ENCODE measurements around the gene C1QTNF3. TPM values are rescaled to one million over a fixed set of nuclear protein-coding genes. Genes with fewer than 3 reads are reported as not detected.

The C1QTNF3 gene
- total RNA-seq, 4 donors from 2014 or later, result 5.9 to 30.1 (median 8.7) TPM

- no peak overlapping the region for H3K4me3 ChIP-seq
- WGBS, result 75% methylated on average over 5 of the region's 5 CpGs
- TF ChIP-seq EP300 (IDR thresholded peaks at IDR 0.05) (no peak), POLR2A (IDR thresholded peaks at IDR 0.05) (no peak), POLR2AphosphoS5 (IDR thresholded peaks at IDR 0.05) (no peak), CTCF (IDR thresholded peaks at IDR 0.05) (no peak)
- H3K27ac ChIP-seq, result no peak overlapping the region
- H3K4me1 ChIP-seq, result peaks cover 11% of the 10 kb centered on the region
- H3K9me3 ChIP-seq, result no peaks in the 10 kb centered on the region
- DNase-seq (ENCODE audit: low spot score in 2 of 2), result no peak
- H3K27me3 ChIP-seq, result no peaks in the 10 kb centered on the region
- peaks cover 4% of the 10 kb centered on the region for H3K36me3 ChIP-seq
Measured at GRCh38 chr5:34057569-34057968, 14.6 kb upstream of the C1QTNF3 start.

- no peak for DNase-seq (ENCODE audit: low spot score in 2 of 2)
- TF ChIP-seq EP300 (IDR thresholded peaks at IDR 0.05) (no peak), CTCF (IDR thresholded peaks at IDR 0.05) (no peak), POLR2A (IDR thresholded peaks at IDR 0.05) (no peak), POLR2AphosphoS5 (IDR thresholded peaks at IDR 0.05) (no peak)
- Histone ChIP-seq H3K27me3 (no peaks in the 10 kb centered on the region), H3K4me1 (peaks cover 16% of the 10 kb centered on the region), H3K9me3 (no peaks in the 10 kb centered on the region), H3K4me3 (no peak overlapping the region), H3K36me3 (peaks cover 4% of the 10 kb centered on the region), H3K27ac (no peak overlapping the region)
- WGBS, result 97% methylated on average over 3 of the region's 3 CpGs
Measured at GRCh38 chr5:34057118-34057517, 14.1 kb upstream of the C1QTNF3 start.

- 84% methylated on average over 3 of the region's 3 CpGs for WGBS
- H3K9me3 ChIP-seq, result no peaks in the 10 kb centered on the region
- no peak overlapping the region for H3K27ac ChIP-seq
- H3K4me1 ChIP-seq, result peaks cover 23% of the 10 kb centered on the region
- TF ChIP-seq CTCF (IDR thresholded peaks at IDR 0.05) (no peak), EP300 (IDR thresholded peaks at IDR 0.05) (no peak), POLR2A (IDR thresholded peaks at IDR 0.05) (no peak), POLR2AphosphoS5 (IDR thresholded peaks at IDR 0.05) (no peak)
- H3K27me3 ChIP-seq, result no peaks in the 10 kb centered on the region
- no peak overlapping the region for H3K4me3 ChIP-seq
- no peak for DNase-seq (ENCODE audit: low spot score in 2 of 2)
- peaks cover 4% of the 10 kb centered on the region for H3K36me3 ChIP-seq
Measured at GRCh38 chr5:34055667-34056066, 12.7 kb upstream of the C1QTNF3 start.

GRCh38 chr5:34054400-34054729 is 11.4 kb upstream of the C1QTNF3 start:
- Histone ChIP-seq H3K4me1 (peaks cover 23% of the 10 kb centered on the region), H3K9me3 (no peaks in the 10 kb centered on the region), H3K27me3 (no peaks in the 10 kb centered on the region), H3K27ac (peak overlapping the region; percentile 49), H3K4me3 (no peak overlapping the region), H3K36me3 (peaks cover 7% of the 10 kb centered on the region)
- TF ChIP-seq EP300 (IDR thresholded peaks at IDR 0.05) (no peak), CTCF (IDR thresholded peaks at IDR 0.05) (no peak), POLR2A (IDR thresholded peaks at IDR 0.05) (no peak), POLR2AphosphoS5 (IDR thresholded peaks at IDR 0.05) (no peak)
- DNase-seq (ENCODE audit: low spot score in 2 of 2), result no peak
- 100% methylated on average over 1 of the region's 1 CpG for WGBS

- TF ChIP-seq POLR2AphosphoS5 (IDR thresholded peaks at IDR 0.05), result no peak
- TF ChIP-seq CTCF (IDR thresholded peaks at IDR 0.05), result no peak
- TF ChIP-seq POLR2A (IDR thresholded peaks at IDR 0.05), result no peak
- no peak for TF ChIP-seq EP300 (IDR thresholded peaks at IDR 0.05)
- peaks cover 6% of the 10 kb centered on the region for H3K36me3 ChIP-seq
- WGBS, result 59% methylated on average over 5 of the region's 5 CpGs
- H3K27ac ChIP-seq, result peak overlapping the region; percentile 49
- H3K9me3 ChIP-seq, result no peaks in the 10 kb centered on the region
- DNase-seq (ENCODE audit: low spot score in 2 of 2), result no peak
- H3K4me3 ChIP-seq, result no peak overlapping the region
- no peaks in the 10 kb centered on the region for H3K27me3 ChIP-seq
- H3K4me1 ChIP-seq, result peaks cover 23% of the 10 kb centered on the region
Measured at GRCh38 chr5:34053571-34054399, 10.8 kb upstream of the C1QTNF3 start.
